ENCODE results near the gene MAP1LC3C.
"Not testable (repeated sequence)": the region's sequence is repeated elsewhere in the genome, so short reads cannot be mapped to it uniquely, and the experiment has no call there.

MAP1LC3C gene

DNA sequence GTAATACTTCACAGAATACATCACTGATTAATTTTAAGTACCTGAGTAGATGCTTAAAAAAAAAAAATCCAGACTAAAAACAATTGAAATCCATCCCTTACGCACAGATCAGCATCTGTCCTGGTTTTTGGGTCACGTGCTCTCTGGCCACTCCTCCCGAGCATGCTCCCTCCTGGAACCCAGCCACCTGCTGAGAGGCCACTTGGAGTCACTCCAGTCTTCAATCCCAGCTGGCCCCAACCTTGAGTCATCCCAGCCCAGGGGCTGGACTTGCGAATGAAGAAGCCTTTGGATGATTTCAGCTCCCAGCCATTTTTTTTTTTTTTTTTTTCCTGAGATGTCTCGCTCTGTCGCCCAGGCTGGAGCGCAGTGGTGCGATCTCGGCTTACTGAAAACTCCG lies 8.9 kb downstream of the MAP1LC3C start:
- no peak for DNase-seq

DNA sequence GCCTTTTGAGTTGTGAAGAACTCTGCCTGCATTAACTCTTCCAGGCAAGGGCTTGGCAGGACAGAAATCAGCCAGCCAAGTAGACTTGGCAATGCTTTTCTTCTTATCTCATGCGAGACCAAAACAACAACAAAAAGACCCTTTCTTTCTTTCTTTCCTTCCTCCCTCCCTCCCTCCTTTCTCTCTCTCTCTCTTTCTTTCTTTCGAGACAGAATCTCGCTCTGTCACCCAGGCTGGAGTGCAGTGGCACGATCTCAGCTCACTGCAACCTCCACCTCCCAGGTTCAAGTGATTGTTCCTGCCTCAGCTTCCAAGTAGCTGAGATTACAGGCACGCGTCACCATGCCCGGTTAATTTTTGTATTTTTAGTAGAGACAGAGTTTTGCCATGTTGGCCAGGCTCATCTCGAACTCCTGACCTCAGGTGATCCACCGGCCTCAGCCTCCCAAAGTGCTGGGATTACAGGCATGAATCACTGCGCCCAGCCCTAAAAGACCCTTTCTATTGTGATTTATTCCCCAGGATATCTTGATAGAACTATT lies 10.4 kb downstream of the MAP1LC3C start:
- DNase-seq = not testable (repeated sequence)

DNA sequence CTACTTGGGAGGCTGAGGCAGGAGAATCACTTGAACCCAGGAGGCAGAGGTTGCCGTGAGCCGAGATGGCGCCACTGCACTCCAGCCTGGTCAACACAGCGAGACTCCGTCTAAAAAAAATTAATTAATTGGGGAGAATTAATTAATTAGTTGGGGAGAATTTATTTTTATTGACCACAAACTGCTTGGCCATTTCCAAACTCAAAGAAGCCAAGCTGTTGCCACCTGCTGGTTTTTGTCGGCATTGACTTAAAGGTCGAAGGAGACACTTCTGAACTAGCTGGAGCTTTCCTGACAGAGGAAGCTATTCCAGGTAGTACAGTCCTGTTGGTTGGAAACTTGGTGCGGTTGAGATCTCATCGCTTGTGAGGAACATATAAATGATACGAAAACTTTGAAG lies 13.1 kb downstream of the MAP1LC3C start:
- DNase-seq = no peak

DNA sequence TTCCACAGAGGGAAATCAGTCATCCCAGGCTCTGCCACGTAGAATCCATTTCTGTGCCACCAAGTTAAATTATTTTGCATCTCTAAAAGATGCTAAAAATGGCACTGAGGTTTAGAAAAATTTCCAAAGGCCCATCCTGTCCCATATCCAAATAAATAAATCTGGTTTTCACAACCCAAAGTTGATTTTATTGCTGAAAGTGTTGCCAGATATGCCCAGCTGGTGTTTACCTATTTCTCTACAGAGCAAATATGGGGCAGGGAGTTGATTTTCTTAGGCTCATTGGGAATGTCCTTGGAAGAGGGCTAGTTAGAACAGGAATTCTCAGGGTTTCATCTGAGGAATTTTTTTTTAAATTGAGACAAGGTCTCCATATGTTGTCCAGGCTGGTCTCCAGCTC lies 19.0 kb downstream of the MAP1LC3C start:
- no peak for DNase-seq

DNA sequence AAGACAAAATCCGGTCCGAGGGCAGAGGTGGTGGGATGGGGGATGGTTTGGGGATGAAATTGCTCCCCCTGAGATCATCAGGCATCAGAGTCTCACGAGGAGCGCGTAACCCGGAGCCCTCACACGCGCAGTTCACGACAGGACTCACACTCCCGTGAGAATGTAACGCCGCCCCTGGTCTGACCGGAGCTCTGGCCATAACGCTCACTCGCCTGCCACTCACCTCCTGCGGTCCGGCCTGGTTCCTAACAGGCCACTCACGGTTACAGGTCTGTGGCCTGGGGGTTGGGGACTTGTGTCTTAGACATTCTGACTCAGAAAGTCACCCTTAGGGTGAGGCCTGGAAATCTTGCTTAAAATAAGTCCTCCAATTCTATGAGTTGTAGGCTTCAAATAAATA lies 19.8 kb downstream of the MAP1LC3C start:
- no peak for DNase-seq

DNA sequence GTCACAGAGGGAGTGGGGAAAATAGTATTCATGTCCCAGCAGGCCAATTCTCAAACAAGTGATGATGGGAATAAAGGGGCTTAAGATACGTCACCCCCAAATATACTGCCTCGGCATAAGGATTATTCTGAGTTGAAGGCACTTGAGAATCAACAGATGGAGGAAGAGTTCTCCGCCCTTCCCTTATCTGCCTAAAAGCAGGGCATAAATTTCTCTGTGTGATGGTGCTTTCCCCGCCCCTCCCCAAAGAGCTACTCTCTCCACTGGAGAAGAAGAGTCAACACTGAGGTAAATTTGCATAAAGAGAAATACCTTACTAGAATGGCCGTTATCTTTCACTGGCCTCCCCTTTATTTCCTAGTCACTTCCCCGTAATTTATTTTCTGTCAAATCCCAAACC lies 22.7 kb downstream of the MAP1LC3C start:
- DNase-seq = no peak

DNA sequence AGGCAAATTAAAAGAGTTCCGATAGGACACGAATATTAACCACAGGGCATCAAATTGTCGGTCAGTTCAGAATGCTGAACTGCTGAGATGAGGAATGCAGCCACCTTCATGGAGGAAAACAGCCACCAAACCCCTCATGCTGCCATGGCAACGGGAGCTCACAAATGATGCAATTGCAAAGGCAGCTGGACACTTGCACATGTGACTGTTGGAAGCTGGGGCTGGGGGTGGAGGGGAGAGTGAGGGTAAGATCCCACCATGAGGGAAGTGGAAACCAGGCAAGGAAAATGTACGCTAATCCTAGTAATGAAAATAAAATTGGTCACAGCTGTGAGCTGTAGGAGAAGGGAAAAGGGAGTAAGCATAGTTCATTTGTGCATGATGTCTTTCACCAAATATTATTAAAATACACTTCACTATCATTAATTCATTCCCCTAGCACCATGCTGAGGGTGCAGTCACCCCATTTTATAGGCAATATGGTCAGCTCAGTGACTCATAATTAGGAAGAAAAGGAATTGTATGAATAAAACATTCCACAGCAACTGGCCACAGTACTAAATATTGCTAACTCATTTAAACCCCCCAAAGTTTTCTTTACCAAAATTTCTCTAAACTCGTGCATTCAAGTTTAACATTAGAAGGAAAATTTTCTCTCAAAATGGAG lies 26.1 kb downstream of the MAP1LC3C start:
- DNase-seq = no peak

DNA sequence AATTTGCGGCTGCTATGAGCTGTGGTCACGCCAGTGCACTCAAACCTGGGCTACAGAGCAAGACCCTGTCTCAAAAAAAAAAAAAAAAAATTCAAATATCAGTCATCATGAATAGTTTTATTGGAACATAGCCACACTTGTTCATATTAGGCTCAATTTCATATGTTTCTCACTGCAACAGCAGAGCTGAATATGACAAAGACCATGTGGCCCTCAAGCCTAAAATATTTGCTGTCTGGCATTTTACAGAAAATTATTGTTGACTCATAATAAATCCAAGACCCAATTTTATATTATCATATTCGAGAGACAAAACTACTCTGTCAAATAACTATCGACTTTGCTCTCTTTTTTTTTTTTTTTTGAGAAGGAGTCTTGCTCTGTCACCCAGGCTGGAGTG lies 30.3 kb downstream of the MAP1LC3C start:
- no peak for DNase-seq

DNA sequence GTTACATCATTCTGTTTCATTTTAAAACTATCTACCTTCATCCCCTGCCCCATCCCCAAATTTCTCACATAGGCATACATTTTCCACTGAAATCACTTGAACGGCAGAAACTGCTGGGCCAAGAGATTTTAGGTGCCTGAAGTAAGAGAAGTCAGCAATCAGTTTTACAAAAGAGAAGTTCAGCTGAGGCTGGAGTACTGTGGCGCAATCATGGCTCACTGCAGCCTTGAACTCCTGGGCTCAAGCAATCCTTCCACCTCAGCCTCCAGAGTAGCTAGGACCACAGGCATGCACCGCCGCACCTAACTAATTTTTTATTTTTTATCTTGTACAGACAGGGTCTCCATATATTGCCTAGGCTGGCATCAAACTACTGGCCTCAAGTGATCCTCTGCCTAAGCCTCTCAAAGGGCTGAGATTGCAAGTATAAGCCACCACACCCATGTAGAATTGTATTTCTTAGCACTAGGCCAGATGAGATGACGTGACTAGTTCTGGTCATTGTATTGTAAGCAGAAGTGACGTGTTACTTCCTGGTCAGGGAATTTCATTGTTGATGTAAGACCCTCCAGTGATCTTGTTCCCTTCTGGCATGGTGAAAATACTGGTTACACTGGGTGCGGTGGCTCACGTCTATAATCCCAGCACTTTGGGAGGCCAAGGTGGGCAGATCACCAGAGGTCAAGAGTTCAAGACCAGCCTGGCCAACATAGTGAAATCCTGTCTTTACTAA lies 34.2 kb downstream of the MAP1LC3C start:
- no peak for DNase-seq

DNA sequence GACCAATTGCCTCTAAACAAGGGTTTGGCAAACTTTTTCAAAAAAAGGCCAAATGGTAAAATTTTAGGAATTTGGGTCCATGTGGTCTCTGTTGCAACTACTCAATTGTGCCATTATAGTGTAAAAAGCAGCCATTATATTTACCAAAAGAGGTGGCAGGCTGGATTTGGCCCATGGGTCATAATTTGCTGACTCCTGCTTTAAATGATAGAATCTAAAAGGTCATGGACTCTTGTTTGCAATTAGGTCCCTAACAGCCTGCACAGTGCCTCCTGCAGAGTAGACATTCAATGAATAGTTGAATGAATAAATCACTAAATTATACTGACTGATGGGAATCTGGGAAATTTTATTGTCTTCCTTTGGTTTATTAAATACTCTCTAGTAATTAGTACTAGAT lies 35.2 kb downstream of the MAP1LC3C start:
- DNase-seq = no peak

DNA sequence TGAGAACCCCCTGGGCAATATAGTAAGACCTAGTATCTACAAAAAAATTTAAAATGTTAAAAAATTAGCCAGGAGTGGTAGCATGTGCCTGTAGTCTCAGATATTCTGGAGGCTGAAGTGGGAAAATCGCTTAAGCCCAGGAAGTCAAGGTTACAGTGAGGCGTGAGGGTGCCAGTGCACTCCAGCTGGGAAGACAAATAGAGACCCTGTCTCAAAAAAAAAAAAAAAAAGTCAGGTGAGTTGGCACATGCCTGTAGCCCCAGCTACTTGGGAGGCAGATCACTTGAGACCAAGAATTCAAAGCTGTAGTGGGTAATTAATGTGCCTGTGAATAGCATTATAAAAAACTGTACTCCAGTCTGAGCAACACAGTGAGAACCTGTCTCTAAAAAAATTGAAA lies 36.7 kb downstream of the MAP1LC3C start:
- DNase-seq = no peak

DNA sequence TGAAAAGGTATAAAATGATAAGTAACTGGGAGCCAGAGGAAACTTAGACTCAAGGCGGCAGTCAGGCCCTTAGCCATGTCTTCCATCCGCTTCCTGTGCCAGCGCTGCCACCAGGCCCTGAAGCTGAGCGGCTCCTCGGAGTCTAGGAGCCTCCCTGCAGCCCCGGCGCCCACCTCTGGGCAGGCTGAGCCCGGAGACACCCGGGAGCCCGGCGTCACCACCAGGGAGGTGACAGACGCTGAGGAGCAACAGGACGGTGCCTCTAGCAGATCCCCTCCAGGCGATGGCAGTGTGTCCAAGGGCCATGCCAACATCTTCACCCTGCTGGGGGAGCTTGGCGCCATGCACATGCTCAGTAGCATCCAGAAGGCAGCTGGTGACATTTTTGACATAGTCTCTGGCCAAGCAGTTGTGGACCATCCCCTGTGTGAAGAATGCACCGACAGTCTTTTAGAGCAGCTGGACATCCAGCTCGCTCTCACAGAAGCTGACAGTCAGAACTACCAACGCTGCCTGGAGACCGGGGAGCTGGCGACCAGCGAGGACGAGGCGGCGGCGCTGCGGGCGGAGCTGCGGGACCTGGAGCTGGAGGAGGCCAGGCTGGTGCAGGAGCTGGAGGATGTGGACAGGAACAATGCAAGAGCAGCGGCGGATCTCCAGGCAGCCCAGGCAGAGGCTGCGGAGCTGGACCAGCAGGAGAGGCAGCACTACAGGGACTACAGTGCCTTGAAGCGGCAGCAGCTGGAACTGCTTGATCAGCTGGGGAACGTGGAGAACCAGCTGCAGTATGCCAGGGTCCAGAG lies 41.0 kb downstream of the MAP1LC3C start, which contains the start of gene BECN2:
TSS of gene BECN2 (plus strand) at position 76 of the 803 bp plus-strand sequence. CDS start at position 76, 0 bp downstream.
- DNase-seq = no peak

DNA sequence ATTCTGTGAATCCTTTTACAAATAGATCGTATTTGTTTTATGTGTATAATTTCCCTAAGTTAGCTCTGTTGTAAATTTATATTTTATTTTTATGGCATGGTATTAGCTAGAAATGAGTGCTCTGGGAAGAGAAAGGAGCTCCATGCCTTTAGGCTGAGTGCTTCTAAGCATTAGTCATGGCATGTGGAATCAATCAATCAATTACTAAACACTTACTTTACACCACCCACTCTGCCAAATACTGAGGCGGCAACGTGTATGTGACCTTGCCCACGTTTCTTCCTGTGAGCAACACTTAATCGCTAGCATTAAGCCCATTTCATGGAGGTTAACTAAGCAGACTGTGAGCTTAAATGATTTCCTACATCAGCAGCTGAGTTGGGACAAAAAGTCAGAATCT lies 48.5 kb downstream of the MAP1LC3C start:
- no peak for DNase-seq

DNA sequence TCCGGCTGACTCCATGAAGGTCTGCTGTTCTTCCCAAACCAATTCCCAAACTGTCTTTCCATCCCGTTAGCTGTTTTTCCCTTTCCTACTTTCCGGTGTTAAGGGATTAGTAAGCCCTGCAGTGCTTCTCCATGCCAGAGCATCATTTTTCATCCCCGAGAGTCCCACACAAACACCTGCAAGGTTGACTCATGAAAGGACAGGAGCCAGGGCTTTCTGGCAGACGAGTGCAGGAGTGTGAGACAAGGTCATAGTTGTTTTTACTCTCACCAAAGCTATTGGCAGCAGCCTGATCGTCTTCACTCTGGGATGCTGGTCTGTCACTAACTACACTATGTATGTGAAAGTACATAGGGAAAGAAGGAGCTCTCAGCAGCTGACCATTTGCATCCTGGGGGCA lies 51.5 kb downstream of the MAP1LC3C start:
- no peak for DNase-seq
